LNCaP clone FGC (cell line): Measurements from ENCODE around the gene EXO1.

Experiments
- DNase-seq: peaks from one replicate; pipeline ENCODE4 v3.0.0-alpha.2; 2011; ENCODE audit warnings: low read depth
- H3K4me3 ChIP-seq: 2 replicates; pipeline ENCODE4 v1.5.1; 2011; ENCODE audit warnings: mild to moderate bottlenecking, low read depth, low read length, control low read depth
- TF ChIP-seq, protein P1 (sequence below): IDR thresholded peaks from 2 replicates; pipeline ENCODE4 v1.5.1; 2012; ENCODE audit warnings: mild to moderate bottlenecking; ENCODE audit not compliant: control insufficient read depth, insufficient read depth; ENCODE audit errors: extremely low read depth

The EXO1 gene

DNA sequence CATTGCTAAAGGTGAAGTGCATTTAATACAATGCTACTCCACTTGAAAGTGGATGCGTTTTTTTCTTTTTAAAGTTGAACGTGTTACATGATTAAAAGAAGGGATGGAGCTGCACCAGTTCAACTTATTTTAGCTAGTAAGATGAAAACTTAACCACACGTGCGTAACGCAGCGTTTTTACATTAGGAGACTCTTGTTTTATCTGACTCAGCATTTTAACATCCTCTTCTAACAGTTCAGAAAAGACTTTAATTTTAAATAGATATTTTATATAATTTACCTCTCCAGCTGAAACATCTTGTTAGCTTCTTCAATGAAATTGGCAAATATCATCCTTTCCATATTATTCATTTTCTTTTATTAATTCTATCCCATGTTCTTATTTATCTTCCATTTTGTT is 33.4 kb downstream of the EXO1 start:
- TF ChIP-seq, protein P1, sequence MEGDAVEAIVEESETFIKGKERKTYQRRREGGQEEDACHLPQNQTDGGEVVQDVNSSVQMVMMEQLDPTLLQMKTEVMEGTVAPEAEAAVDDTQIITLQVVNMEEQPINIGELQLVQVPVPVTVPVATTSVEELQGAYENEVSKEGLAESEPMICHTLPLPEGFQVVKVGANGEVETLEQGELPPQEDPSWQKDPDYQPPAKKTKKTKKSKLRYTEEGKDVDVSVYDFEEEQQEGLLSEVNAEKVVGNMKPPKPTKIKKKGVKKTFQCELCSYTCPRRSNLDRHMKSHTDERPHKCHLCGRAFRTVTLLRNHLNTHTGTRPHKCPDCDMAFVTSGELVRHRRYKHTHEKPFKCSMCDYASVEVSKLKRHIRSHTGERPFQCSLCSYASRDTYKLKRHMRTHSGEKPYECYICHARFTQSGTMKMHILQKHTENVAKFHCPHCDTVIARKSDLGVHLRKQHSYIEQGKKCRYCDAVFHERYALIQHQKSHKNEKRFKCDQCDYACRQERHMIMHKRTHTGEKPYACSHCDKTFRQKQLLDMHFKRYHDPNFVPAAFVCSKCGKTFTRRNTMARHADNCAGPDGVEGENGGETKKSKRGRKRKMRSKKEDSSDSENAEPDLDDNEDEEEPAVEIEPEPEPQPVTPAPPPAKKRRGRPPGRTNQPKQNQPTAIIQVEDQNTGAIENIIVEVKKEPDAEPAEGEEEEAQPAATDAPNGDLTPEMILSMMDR = no peak
- DNase-seq = no peak

DNA sequence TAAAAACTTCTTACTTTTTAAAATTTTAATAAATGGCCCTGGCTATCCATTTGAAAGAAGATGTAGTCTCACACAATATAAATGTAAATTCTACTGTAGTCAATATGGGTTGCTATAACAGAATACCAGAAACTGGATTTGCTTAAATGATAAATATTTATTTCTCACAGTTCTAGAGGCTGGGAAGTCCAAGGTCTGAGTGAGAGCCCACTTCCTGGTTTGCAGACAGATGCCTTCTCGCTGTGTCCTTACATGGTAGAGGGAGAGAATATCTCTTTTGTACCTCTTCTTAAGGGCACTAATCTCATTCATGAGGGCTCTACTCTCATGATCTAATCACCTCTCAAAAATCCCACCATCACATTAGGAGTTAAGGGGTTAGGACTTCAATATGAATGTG is 35.2 kb downstream of the EXO1 start:
- no peak overlapping the region for H3K4me3 ChIP-seq
- DNase-seq = no peak
- TF ChIP-seq, protein P1 = no peak

More for the DNA sequence above, 33.4 kb downstream of the EXO1 start:
- no peak overlapping the region for H3K4me3 ChIP-seq

DNA sequence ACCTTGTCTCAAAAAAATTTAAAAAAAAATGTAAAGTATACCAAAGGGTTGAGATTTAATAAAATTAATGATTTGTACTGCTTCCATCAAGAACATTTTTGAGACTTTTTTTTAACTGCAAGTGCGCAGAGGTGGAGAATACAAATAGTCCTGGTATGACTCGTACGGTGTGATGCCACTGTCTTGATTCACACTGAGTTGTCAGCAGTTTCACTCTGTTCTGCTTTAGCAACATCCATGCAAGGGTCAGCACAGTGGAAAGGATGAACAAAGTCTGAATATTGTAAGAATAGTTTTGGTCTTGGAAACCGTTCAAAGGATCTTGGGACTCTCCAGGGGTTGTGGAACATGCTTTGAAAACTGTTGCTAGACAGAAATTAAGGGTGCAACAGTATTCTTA is 40.2 kb downstream of the EXO1 start:
- TF ChIP-seq, protein P1 = no peak
- DNase-seq = no peak
- H3K4me3 ChIP-seq = no peak overlapping the region

DNA sequence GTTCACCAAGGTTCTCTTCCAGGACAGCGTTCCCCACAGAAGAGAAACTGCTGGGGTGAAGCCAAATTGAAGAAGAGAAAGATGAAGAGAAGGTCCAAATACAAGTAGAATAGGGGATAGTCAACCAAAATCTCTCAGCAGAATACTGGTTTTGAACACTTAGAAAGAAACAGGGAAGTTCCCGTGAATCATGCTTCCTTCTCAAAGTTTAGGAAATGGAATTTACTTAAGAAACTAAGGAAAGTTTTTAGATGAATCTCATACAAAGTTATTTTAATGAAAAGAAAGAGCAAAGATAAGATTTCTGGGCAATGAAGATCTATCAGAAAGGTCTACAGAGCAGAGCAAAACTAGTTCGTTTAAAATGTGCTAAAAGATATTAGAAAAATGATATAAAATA is 43.3 kb downstream of the EXO1 start:
- no peak for DNase-seq
- TF ChIP-seq, protein P1 = no peak
- no peak overlapping the region for H3K4me3 ChIP-seq

DNA sequence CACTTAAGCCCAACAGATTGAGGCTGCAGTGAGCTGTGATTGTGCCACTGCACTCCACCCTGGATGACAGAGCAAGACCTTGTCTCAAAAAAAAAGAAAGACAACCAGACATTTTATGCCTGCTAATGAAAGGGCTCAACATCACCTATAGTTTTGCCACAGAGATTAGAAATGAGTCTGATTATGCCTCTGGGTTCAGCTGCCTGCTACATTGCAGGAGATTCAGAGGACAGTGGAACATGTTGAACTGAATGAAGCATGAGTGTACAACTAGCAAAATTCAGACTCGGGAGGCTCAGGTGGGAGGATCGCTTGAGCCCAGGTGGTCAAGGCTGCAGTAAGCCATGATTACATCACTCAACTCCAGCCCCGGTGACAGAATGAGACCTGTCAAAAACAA is 46.0 kb downstream of the EXO1 start:
- TF ChIP-seq, protein P1 = no peak
- H3K4me3 ChIP-seq = no peak overlapping the region
- DNase-seq = no peak

DNA sequence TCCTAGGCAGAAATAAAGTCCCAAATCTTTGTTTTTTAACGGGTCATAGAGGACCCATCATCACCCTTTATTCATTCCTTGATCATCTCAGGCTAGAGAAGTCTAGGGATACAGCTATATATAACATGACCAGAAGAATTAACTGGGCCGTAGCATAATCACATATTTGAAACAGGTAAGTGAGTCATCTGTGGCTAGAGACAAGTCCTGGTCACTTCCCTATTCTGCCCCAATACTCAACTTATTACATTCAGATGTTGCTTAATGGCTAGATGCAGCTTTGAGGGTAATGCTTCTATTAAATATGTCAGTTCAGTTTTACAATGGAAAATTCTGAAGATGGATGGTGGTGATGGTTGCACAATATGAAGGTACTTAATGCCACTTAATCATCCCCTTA is 47.0 kb downstream of the EXO1 start:
- TF ChIP-seq, protein P1 = no peak
- DNase-seq = no peak
- no peak overlapping the region for H3K4me3 ChIP-seq

DNA sequence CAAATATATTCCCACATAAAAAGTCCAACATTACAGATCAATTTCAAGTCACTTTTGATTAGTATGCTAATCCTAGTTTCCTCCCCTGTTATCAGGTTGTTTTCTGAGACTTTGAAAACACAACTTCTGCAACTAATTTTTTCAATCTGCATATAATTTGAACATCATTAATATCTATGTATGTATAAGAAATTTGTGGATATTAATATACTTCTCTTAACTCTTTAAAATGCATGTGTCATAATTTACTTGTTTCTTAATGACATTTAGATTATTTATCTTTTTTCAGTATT is 48.6 kb downstream of the EXO1 start:
- H3K4me3 ChIP-seq = no peak overlapping the region
- TF ChIP-seq, protein P1 = no peak
- no peak for DNase-seq
